IMR-90 (cell line): Measurements from ENCODE around the gene ZFYVE28. TPM values are rescaled to one million over a fixed set of nuclear protein-coding genes. Genes with fewer than 3 reads are reported as not detected.

Source experiments
- ATAC-seq: fragments of 200-7000 bp; cut with Tn5 transposase; 2 replicates; pipeline ENCODE4 v1.9.1; 2020; ENCODE audit warnings: low read depth, mild to moderate bottlenecking, moderate library complexity
- BruUV-seq: library from RNA; stranded (reverse); fragments of 400-500 nt; replicated peaks from 2 replicates; lab custom pipeline; 2021; lab: Mats Ljungman, UMichigan
- CTCF ChIA-PET: fragments of 300-600 bp; formaldehyde crosslinking; extraction: SDS; loops from one replicate; lab custom pipeline; 2021; ENCODE audit warnings: antibody characterized with exemption; lab: Yijun Ruan, JAX
- POLR2A ChIA-PET: fragments of 300-600 bp; sonication (Branson Sonifier 250); formaldehyde crosslinking; loops from one replicate; lab custom pipeline; 2022; ENCODE audit warnings: antibody characterized with exemption; ENCODE audit not compliant: unreplicated experiment; lab: Charles Lee
- DNase-seq: peaks from one replicate; pipeline ENCODE4 v3.0.0; 2013
- H2AFZ ChIP-seq: replicated peaks from 2 replicates; pipeline ENCODE3; 2013; ENCODE audit warnings: low read length, mild to moderate bottlenecking; ENCODE audit not compliant: poor library complexity
- H2AK5ac ChIP-seq: 2 replicates; pipeline ENCODE4 v1.6.1; 2013; ENCODE audit warnings: low read depth, low read length, inconsistent platforms
- H2AK9ac ChIP-seq: replicated peaks from 2 replicates; pipeline ENCODE3; 2013; ENCODE audit warnings: mild to moderate bottlenecking, low read depth, low read length, moderate library complexity; ENCODE audit not compliant: poor library complexity
- H2BK120ac ChIP-seq: 2 replicates; pipeline ENCODE4 v1.6.1; 2013; ENCODE audit warnings: low read depth, low read length, inconsistent platforms
- H2BK15ac ChIP-seq: 3 replicates; pipeline ENCODE4 v1.6.1; 2013; ENCODE audit warnings: low read depth, low read length, inconsistent platforms
- H2BK20ac ChIP-seq: 2 replicates; pipeline ENCODE4 v1.6.1; 2013; ENCODE audit warnings: low read depth, mild to moderate bottlenecking, inconsistent platforms, low read length, moderate library complexity
- H2BK5ac ChIP-seq: 2 replicates; pipeline ENCODE4 v1.6.1; 2013; ENCODE audit warnings: mild to moderate bottlenecking, low read depth, low read length, inconsistent platforms; ENCODE audit not compliant: poor library complexity, severe bottlenecking
- H3K14ac ChIP-seq: replicated peaks from 2 replicates; pipeline ENCODE4 v1.6.1; 2013; ENCODE audit warnings: low read depth, low read length, inconsistent platforms
- H3K18ac ChIP-seq: 2 replicates; pipeline ENCODE4 v1.6.1; 2013; ENCODE audit warnings: low read depth, low read length, control low read depth
- H3K23ac ChIP-seq: 2 replicates; pipeline ENCODE4 v1.6.1; 2013; ENCODE audit warnings: low read depth, low read length, inconsistent platforms
- H3K27ac ChIP-seq: 2 replicates; pipeline ENCODE4 v1.5.1; 2013; ENCODE audit warnings: mild to moderate bottlenecking, control low read depth, low read length; ENCODE audit not compliant: insufficient read depth
- H3K27me3 ChIP-seq: 2 replicates; pipeline ENCODE4 v1.6.1; 2013; ENCODE audit warnings: low read length; ENCODE audit not compliant: control insufficient read depth, insufficient read depth
- H3K36me3 ChIP-seq: 2 replicates; pipeline ENCODE4 v1.6.1; 2013; ENCODE audit warnings: low read length, mixed read lengths; ENCODE audit not compliant: control insufficient read depth, insufficient read depth
- H3K4ac ChIP-seq: 2 replicates; pipeline ENCODE4 v1.6.1; 2013; ENCODE audit warnings: low read depth, low read length, inconsistent platforms
- H3K4me1 ChIP-seq: 2 replicates; pipeline ENCODE4 v1.6.1; 2013; ENCODE audit warnings: low read length, mixed read lengths; ENCODE audit not compliant: control insufficient read depth, insufficient read depth
- H3K4me2 ChIP-seq: 2 replicates; pipeline ENCODE4 v1.6.1; 2013; ENCODE audit warnings: low read depth, mild to moderate bottlenecking, control low read depth, low read length, moderate library complexity
- H3K4me3 ChIP-seq: 2 replicates; pipeline ENCODE4 v1.5.1; 2013; ENCODE audit warnings: low read depth, mild to moderate bottlenecking, control low read depth, low read length, moderate library complexity; ENCODE audit not compliant: insufficient read depth
- H3K56ac ChIP-seq: 2 replicates; pipeline ENCODE4 v1.6.1; 2013; ENCODE audit warnings: low read length, inconsistent platforms; ENCODE audit not compliant: insufficient read depth; ENCODE audit errors: extremely low read depth
- H3K79me1 ChIP-seq, 2 experiments: 2 replicates each; pipeline ENCODE4 v1.6.1; 2013; ENCODE audit warnings: low read length in 2 of 2, inconsistent platforms in 1 of 2, low read depth in 1 of 2
- H3K9ac ChIP-seq: 2 replicates; pipeline ENCODE4 v1.6.1; 2013; ENCODE audit warnings: low read depth, low read length, control low read depth
- H3K9me1 ChIP-seq: 2 replicates; pipeline ENCODE4 v1.6.1; 2013; ENCODE audit warnings: low read length, inconsistent platforms; ENCODE audit not compliant: insufficient read depth
- H3K9me3 ChIP-seq: 2 replicates; pipeline ENCODE4 v1.6.1; 2013; ENCODE audit warnings: low read length; ENCODE audit not compliant: control insufficient read depth, insufficient read depth
- H4K20me1 ChIP-seq: 2 replicates; pipeline ENCODE4 v1.6.1; 2013; ENCODE audit warnings: low read length, inconsistent platforms; ENCODE audit not compliant: insufficient read depth
- H4K5ac ChIP-seq: 2 replicates; pipeline ENCODE4 v1.6.1; 2013; ENCODE audit warnings: mild to moderate bottlenecking, low read depth, low read length, control low read depth
- H4K8ac ChIP-seq, 2 experiments: 2 replicates each; pipeline ENCODE4 v1.6.1; 2013; ENCODE audit warnings: low read depth in 2 of 2, low read length in 2 of 2, control low read depth in 1 of 2, inconsistent platforms in 1 of 2
- H4K91ac ChIP-seq: 2 replicates; pipeline ENCODE4 v1.6.1; 2013; ENCODE audit warnings: low read depth, low read length, inconsistent platforms; ENCODE audit not compliant: insufficient read depth
- BHLHE40 ChIP-seq: fragments of 150-350 bp; IDR thresholded peaks from 2 replicates; pipeline ENCODE4 v1.6.1; 2016; ENCODE audit warnings: mild to moderate bottlenecking, low read depth, low read length
- CEBPB ChIP-seq: IDR thresholded peaks from 2 replicates; pipeline ENCODE4 v1.6.1; 2012; ENCODE audit warnings: low read depth, low read length, improper control_type of control experiment
- CHD1 ChIP-seq: IDR thresholded peaks from 2 replicates; pipeline ENCODE4 v1.6.1; 2012; ENCODE audit warnings: low read depth, low read length, improper control_type of control experiment
- ELK1 ChIP-seq: fragments of 150-350 bp; IDR thresholded peaks from 2 replicates; pipeline ENCODE4 v1.6.1; 2016; ENCODE audit warnings: low read depth, mild to moderate bottlenecking, low read length, moderate library complexity, borderline replicate concordance
- MAFK ChIP-seq: IDR thresholded peaks from 2 replicates; pipeline ENCODE4 v1.6.1; 2012; ENCODE audit warnings: low read depth, low read length, improper control_type of control experiment
- MAZ ChIP-seq: IDR thresholded peaks from 2 replicates; pipeline ENCODE4 v1.6.1; 2012; ENCODE audit warnings: low read depth, mild to moderate bottlenecking, low read length, improper control_type of control experiment, moderate library complexity, borderline replicate concordance
- MXI1 ChIP-seq: IDR thresholded peaks from 2 replicates; pipeline ENCODE4 v1.6.1; 2012; ENCODE audit warnings: low read depth, mild to moderate bottlenecking, low read length, moderate library complexity, borderline replicate concordance
- POLR2A ChIP-seq: IDR thresholded peaks from 2 replicates; pipeline ENCODE4 v1.6.1; 2012; ENCODE audit warnings: mild to moderate bottlenecking, low read depth, low read length
- RAD21 ChIP-seq: IDR thresholded peaks from 2 replicates; pipeline ENCODE4 v1.6.1; 2012; ENCODE audit warnings: low read length, improper control_type of control experiment
- RCOR1 ChIP-seq: IDR thresholded peaks from 2 replicates; pipeline ENCODE4 v1.6.1; 2012; ENCODE audit warnings: mild to moderate bottlenecking, low read length, improper control_type of control experiment; ENCODE audit not compliant: insufficient replicate concordance
- RFX5 ChIP-seq: IDR thresholded peaks from 2 replicates; pipeline ENCODE4 v1.8.0; 2012; ENCODE audit warnings: low read depth, mild to moderate bottlenecking, low read length, moderate library complexity
- SMC3 ChIP-seq: fragments of 150-350 bp; IDR thresholded peaks from 2 replicates; pipeline ENCODE4 v1.6.1; 2016; ENCODE audit warnings: low read depth, mild to moderate bottlenecking, antibody characterized with exemption, low read length, moderate library complexity
- USF2 ChIP-seq: fragments of 150-350 bp; IDR thresholded peaks from 2 replicates; pipeline ENCODE4 v1.6.1; 2017; ENCODE audit warnings: mild to moderate bottlenecking, antibody characterized with exemption, low read length, low read depth
- WGBS, 2 experiments: methylation state at CpG; one replicate each; pipeline versions ENCODE4 v1.1.5 to v1.1.7; 2013; ENCODE audit warnings: missing lambda C conversion rate in 2 of 2; ENCODE audit not compliant: insufficient read length in 1 of 2; ENCODE audit errors: extremely low coverage in 2 of 2; 5-methylcytosine and 5-hydroxymethylcytosine counted together
- dilution Hi-C: fragments of 300-500 bp; cut with HindIII; formaldehyde crosslinking; loops from one replicate; pipeline ENCODE4 v1.14.3; 2018; ENCODE audit warnings: low sequenced_read_pairs; ENCODE audit not compliant: unreplicated experiment
- in situ Hi-C: fragments of 300-500 bp; cut with MboI; formaldehyde crosslinking; loops from 3 replicates; pipeline ENCODE4 v1.14.3; 2019; ENCODE audit warnings: low sequenced_read_pairs, inconsistent platforms, mixed read lengths
- intact Hi-C: fragments of 100-400 bp; cut with micrococcal nuclease; formaldehyde crosslinking; loops from 2 replicates; pipeline ENCODE4 v1.10.0; 2022
- polyA plus RNA-seq, 3 experiments: library from polyadenylated mRNA; depleted of rRNA; stranded (reverse); fragments of >200 nt; gene quantifications; 2 replicates each; pipeline ENCODE4 v1.2.3, GENCODE V29; 2012; ENCODE audit warnings: low replicate concordance in 1 of 3
- total RNA-seq: library from RNA; depleted of rRNA; stranded (reverse); fragments of >200 nt; gene quantifications from 2 replicates; pipeline ENCODE4 v1.2.3, GENCODE V29; 2012

Gene ZFYVE28
- total and polyA plus RNA-seq, 2 of the 4 experiments (the other 2 are of a cell fraction), result 0.36 to 1.2 TPM

- in situ Hi-C loops, result no loop called here
- ATAC-seq, result no peak
Observed at GRCh38 chr4:2296631-2297601, 121.5 kb downstream of the ZFYVE28 start.

More at GRCh38 chr4:2296631-2297601, 121.5 kb downstream of the ZFYVE28 start:
- no peak overlapping the region for H2AK5ac ChIP-seq
- no TSS peak for BruUV-seq
- TF ChIP-seq MXI1 (no peak), USF2 (no peak), SMC3 (no peak), MAFK (no peak), RAD21 (no peak), MAZ (no peak), CHD1 (no peak), ELK1 (no peak), RFX5 (no peak), CEBPB (no peak), BHLHE40 (no peak), RCOR1 (no peak), POLR2A (no peak)
- ChIA-PET CTCF (no interaction called here), POLR2A (no interaction called here)
- no peak overlapping the region for H3K4ac ChIP-seq
- no peak overlapping the region for H4K5ac ChIP-seq
- H2AK9ac ChIP-seq, result no peak overlapping the region
- no peaks in the 10 kb centered on the region for H3K9me3 ChIP-seq
- H2AFZ ChIP-seq, result no peak overlapping the region
- 82% methylated on average over 27 of the region's 37 CpGs; no CpG with 5 or more reads in 1 of the 2 experiments for WGBS, 2 experiments
- intact Hi-C loops (no loop called here), dilution Hi-C loops (no loop called here)
- H3K4me3 ChIP-seq, result no peak overlapping the region
- H2BK15ac ChIP-seq, result no peak overlapping the region
- H4K8ac ChIP-seq, result no peak overlapping the region
- no peak overlapping the region for H2BK5ac ChIP-seq
- no peaks in the 10 kb centered on the region for H3K79me1 ChIP-seq
- H3K4me1 ChIP-seq, result peaks cover 7% of the 10 kb centered on the region
- H3K18ac ChIP-seq, result no peak overlapping the region
- no peak overlapping the region for H3K9ac ChIP-seq
- no peaks in the 10 kb centered on the region for H3K36me3 ChIP-seq
- no peak overlapping the region for H3K56ac ChIP-seq
- peaks cover under 1% of the 10 kb centered on the region; the same call in 1 of the 2 replicates for H3K9me1 ChIP-seq
- H4K20me1 ChIP-seq, result peaks cover 4% of the 10 kb centered on the region; the same call in 1 of the 2 replicates
- no peak overlapping the region for H3K23ac ChIP-seq
- no peak overlapping the region for H2BK120ac ChIP-seq
- no peak overlapping the region for H4K91ac ChIP-seq
- H3K14ac ChIP-seq, result no peak overlapping the region
- no peak for DNase-seq
- H2BK20ac ChIP-seq, result no peak overlapping the region
- H3K4me2 ChIP-seq, result no peak overlapping the region
- H3K27me3 ChIP-seq, result peaks cover 13% of the 10 kb centered on the region
- H3K27ac ChIP-seq, result no peak overlapping the region
